Epithelial cell of proximal tubule (primary cell): ENCODE results near the gene HDAC8. TPM values are rescaled to one million over a fixed set of nuclear protein-coding genes. Genes with fewer than 3 reads are reported as not detected.
A peak's percentile ranks its signal among the peaks of the same experiment; 100 is the strongest.
"Not testable (repeated sequence)": the region's sequence is repeated elsewhere in the genome, so short reads cannot be mapped to it uniquely, and the experiment has no call there.

Experiments used
- DNase-seq: peaks from one replicate; pipeline ENCODE4 v3.0.0-alpha.2; 2011; ENCODE audit warnings: low read depth
- H3K4me3 ChIP-seq: 2 replicates; pipeline ENCODE4 v1.5.1; 2011; ENCODE audit warnings: low read depth, mild to moderate bottlenecking, low read length
- CTCF ChIP-seq: conservative IDR thresholded peaks from 2 replicates; pipeline ENCODE4 v1.5.1; 2012; ENCODE audit warnings: low read depth, mild to moderate bottlenecking, low read length
- total RNA-seq: library from RNA; depleted of rRNA; stranded (reverse); fragments of >200 nt; gene quantifications from 2 replicates; pipeline ENCODE4 v1.2.3, GENCODE V29; 2015

Gene HDAC8
- total RNA-seq, 1 donor from 2014 or later: 13.2 TPM

- no peak overlapping the region for H3K4me3 ChIP-seq
- DNase-seq: no peak
- no peak for TF ChIP-seq CTCF
Measured at GRCh38 chrX:72566448-72566847, 6.2 kb downstream of the HDAC8 start.

GRCh38 chrX:72559655-72560054 is 13.0 kb downstream of the HDAC8 start:
- H3K4me3 ChIP-seq, DNase-seq: not testable (repeated sequence)

GRCh38 chrX:72554448-72555140 is 18.0 kb downstream of the HDAC8 start:
- no peak for TF ChIP-seq CTCF
- H3K4me3 ChIP-seq: no peak overlapping the region
- DNase-seq: no peak

GRCh38 chrX:72552443-72552842 is 20.2 kb downstream of the HDAC8 start:
- H3K4me3 ChIP-seq, DNase-seq: not testable (repeated sequence)

- DNase-seq: no peak
- TF ChIP-seq CTCF: peak; percentile 33
- H3K4me3 ChIP-seq: no peak overlapping the region
Measured at GRCh38 chrX:72545990-72546389, 26.7 kb downstream of the HDAC8 start.

GRCh38 chrX:72540318-72540717 is 32.3 kb downstream of the HDAC8 start:
- H3K4me3 ChIP-seq: no peak overlapping the region
- TF ChIP-seq CTCF: peak; percentile 27
- DNase-seq: no peak

- DNase-seq: no peak
- no peak for TF ChIP-seq CTCF
- no peak overlapping the region for H3K4me3 ChIP-seq
Measured at GRCh38 chrX:72539822-72540221, 32.8 kb downstream of the HDAC8 start.

GRCh38 chrX:72536542-72536941 is 36.1 kb downstream of the HDAC8 start:
- no peak overlapping the region for H3K4me3 ChIP-seq
- DNase-seq: no peak
- no peak for TF ChIP-seq CTCF
